CMK (cell line): Measurements from ENCODE around the gene HMGXB3.

Experiments used
- DNase-seq: peaks from one replicate; pipeline ENCODE4 v3.0.0-alpha.2; 2010; ENCODE audit warnings: low read depth

Gene HMGXB3

DNA sequence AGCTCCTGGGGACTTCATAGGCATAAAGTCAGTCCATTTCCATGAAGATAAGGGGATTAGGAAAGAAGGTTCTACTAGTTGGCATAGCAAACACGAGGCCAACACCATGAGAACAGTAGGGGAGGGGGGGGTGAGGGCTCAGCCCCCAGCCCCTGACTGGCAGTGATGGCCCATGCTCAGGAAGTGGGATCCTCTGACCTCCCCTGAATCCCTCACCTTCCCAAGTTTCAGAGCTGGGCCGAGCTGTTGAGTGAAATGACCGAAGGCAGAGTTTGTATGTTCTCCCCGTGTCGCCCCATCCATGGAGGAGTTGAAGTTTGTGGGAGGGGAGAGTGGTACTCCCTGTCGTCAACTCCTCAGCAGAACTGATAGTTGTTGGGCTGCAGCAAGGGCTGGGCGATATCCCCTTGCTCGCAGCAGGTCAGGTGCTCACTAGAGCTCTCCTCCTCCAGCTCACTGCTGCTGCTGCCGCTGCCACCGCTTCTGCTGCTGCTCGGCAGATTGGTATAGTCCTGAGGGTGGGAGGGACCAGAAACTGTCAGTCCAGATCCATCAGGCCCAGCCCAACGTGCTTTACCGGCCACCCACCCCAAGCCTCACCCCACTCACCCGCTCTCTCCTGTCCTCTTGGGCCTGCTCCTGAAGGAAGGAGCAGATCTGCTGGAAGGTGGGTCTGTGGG lies 53.3 kb downstream of the HMGXB3 start:
- DNase-seq = no peak

DNA sequence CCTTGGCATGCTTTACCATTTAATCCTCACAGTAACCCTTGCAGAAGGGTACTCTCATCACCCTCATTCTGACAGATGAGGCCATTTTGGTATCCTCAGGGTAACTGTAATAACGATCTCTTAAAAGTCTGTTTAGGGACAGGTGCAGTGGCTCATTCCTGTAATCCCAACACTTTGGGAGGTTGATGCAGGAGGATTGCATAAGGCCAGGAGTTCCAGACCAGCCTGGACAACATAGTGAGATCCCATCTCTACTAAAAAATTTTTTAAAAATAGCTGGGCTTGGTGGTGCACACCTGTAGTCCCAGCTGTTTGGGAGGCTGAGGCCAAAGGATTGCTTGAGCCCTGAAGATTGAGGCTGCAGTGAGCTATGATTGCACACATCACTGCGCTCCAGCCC lies 54.0 kb downstream of the HMGXB3 start:
- no peak for DNase-seq

DNA sequence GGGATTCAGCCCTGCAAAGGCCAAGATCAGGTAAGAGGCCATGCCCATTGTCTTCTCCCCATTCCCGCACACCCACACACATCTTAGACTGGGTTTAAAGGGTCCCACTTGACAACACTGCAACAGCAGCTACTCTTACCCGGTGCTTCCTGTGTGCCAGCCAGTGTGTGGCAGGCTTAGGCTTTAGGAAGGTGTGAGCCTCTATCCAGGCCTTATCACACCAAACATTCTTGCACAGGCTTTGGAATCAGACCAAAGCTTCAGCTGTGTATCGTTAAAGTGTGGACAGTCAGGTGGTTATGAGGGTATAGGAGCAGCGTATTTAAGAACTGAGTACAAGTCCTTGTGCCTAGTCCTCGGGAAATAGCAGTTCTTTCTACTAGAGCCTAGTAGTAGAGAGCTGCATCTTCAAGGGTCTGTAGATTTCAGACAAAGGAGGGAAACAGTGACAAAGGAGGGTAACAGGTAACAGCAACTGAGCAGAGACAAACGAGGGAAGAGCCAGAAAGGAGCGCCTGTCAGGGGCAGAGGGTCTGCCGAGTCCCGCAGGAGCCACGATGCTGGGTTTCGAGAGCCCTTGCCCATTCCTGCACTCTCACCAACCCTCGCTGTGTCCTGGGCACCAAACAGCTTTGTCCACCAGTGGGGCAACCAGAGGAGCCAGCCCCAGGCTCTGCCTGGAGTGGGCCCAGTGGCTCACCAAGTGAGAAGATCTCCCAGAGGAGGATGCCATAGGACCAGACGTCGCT lies 55.0 kb downstream of the HMGXB3 start:
- DNase-seq = no peak

DNA sequence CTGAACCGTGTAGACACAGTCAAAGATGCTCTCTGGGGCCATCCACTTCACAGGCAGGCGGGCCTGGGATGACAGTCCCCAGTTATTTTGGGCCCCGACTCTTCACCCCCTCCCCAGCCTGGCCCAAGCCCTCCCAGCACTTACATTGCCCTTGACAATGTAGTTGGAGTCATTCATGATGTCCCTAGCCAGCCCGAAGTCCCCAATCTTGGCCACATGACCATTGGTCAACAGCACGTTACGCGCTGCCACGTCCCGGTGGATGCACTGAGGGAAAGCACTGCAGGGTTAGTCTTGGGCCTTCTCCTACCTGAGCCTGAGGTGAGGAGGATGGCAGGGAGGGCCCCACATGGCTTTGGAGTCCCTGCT lies 55.5 kb downstream of the HMGXB3 start:
- no peak for DNase-seq

DNA sequence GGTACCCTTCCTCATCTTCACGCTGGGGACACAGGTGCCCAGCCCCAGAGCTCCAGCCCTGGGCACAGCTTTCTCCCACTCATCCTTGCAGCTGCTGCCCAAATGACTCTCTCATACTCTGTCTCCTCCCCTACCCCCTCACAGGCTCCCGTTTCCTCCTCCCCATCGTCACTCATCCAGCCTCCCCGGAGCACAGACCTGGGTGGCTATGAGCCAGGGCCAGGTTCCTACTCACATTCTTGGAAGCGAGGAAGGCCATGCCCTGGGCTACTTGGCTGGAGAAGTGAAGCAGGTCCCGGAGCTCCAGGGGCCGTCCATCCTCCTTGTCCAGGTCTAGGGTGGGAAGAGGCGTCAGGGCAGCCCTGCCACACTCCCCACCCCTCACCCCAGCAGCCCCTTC lies 56.5 kb downstream of the HMGXB3 start:
- DNase-seq = no peak

DNA sequence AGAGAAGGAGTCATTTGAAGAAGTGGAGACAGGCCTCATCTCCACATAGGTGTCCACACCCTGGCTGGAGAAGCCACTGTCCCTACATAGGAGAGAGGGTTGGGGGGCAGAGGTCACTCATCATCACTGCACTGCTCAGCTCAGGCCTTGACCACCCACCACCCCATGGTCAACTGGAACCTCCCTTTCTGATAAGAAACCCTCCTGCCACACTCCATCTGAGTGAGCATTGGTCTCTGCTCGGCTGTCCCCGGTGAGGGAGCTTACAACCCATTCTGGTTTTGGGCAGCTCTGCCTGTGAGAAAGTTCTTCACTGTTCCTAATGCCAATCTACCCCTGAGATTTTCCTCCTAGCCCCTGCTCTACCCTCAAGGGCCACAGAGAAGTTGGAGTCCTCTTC lies 57.0 kb downstream of the HMGXB3 start:
- no peak for DNase-seq

DNA sequence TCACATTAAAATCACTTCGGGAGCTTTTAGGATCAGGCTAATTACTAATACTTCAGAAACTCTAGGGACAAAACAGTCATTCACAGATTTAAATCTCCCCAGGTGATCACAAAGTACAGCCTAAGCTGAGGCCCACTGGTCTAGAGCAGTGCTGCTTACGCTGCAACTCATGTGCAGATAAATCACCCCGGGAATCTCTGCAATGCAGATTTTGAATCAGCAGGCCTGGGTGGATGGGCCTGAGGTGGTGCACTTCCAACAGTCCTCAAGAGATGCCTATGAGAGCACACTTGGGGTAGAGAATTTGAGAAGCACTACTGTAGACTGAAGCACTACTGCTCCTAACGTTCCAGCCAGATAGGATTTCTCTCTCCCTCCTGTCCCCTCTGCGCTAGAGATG lies 57.5 kb downstream of the HMGXB3 start:
- no peak for DNase-seq

DNA sequence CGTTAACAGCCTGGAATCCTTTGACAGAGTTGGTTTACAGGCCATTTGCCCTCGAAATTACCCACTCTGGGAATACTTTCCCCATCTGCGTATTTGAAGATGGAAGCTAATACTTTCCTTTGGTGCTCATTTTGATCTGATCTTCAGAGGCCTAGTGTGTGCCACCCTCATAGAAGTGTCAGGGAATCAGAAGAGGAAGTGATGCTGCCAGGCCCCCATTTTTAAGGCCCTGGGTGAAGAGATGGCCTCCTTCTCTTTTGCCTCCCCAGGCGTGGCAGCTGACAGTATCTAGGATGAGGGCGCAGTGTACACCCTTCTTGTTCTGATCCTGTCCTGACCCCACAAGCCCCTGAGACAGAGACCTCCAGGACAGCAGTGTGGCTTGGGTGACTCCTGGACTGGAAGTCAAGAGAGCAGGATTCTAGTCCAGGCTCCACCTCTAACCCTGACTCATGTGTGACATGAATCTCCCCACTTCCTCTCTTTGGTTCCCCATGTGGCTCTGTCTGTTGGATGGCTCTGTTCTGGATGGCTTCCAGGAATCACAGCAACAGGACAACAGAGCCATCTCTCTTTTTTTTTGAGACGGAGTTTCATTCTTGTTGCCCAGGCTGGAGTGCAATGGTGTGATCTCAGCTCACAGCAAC lies 58.1 kb downstream of the HMGXB3 start:
- DNase-seq = no peak

DNA sequence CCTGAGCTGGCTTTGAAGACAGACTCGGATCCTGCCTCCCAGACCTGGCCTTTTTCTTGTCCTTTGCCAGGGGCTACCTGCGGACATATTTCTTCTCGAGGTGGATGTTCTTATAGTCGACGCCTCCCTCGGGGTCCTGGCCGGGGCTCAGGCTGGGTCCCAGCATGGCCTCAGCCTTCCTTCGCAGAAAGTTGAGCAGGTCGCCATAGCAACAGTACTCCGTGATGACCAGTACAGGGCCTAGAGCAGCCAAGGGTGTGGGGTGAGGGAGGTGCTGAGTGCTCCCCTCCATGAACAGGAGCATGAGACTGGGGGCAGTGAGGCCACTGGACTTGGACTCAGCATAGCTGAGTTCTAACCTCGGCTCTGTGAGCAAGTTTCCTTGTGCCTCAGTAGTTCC lies 59.1 kb downstream of the HMGXB3 start:
- DNase-seq = no peak

DNA sequence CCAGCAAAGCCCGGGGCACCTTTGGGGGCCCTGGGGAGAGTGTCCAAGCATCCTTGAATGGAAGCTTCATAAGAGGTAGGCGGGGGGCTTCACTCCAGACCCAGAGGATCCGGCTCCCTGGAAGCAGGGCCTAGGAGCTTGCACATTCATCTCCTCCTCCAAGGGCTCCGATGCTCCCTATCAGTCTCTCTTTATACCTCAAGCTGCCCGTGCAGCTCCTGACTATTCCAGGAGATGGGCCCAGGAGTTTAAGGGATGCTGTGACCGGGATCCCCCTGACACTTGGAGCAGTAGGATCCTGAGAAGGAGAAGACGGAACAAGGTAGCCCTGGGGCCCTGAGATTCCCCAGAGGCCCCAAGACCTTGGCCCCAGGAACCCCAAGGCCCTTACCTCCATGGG lies 59.9 kb downstream of the HMGXB3 start:
- DNase-seq = no peak

DNA sequence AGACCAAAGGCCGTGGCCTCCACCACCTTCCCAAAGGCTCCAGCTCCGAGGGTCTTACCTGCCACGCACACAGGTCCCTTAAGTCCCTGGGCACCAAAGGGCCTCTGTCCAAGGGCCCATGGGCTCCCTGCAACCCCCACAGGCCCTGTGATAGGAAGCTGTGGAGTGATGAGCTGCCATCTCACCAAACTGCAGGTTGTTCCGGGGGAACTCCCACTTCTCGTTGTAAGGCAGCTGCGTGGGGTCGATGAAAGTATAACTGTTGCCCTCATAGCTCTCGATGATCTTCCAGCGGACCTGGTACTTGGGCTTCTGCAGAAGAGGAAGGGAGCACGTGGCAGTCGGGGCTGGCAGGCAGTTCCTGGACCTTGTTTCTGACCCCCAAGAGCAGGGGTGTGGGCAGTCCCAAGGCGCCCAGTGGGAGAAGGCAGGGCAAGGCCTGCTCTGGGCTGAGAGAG lies 61.0 kb downstream of the HMGXB3 start:
- DNase-seq = no peak

DNA sequence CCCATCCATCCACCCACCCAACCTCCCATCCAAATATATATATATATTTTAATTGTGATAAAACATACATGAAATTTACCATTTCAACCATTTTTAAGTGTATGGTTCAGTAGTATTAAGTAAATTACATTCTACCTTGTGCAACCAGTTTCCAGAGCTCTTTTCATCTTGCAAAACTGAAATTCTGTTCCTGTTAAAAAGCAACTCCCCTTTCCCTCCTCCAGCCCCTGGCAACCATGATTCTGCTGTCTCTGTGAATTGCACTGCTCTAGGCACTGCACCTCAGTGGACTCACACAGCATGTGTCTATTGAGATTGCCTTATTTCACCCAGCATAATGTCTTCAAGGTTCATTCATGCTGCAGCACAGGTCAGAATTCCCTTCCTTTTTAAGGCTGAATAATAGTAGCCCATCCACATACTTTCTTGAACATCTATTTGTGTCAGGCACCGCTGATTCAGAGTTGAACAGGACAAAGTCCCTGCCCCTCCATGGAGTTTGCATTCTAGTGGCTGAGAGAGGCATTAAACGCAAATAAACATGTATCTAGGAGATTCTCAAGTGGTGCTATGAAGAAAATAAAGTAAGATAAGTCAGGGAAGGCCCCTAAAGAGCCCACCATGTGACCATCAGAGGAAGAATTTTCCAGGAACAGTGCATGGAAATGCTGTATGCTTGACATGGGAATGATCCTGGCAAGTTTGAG lies 61.8 kb downstream of the HMGXB3 start:
- DNase-seq = no peak

DNA sequence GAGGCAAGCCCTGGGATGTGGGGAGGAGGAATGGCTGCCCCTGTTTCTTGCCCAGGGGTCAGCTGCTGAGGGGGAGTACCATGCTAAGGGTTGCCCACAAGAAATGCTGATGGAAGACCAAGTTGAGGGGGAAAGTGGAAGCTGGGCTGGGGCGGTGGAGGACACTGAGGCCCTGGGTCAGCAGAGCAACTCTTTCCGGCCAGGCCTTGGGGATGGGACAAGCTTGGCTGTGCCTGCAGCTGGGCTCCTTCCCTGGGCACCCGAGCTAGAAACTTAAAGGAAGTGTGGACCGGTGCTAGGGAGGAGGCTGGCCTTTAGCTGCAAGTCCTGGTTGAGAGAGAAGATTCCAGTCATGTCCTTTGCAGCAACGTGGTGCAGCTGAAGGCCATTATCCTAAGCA lies 63.1 kb downstream of the HMGXB3 start:
- no peak for DNase-seq

DNA sequence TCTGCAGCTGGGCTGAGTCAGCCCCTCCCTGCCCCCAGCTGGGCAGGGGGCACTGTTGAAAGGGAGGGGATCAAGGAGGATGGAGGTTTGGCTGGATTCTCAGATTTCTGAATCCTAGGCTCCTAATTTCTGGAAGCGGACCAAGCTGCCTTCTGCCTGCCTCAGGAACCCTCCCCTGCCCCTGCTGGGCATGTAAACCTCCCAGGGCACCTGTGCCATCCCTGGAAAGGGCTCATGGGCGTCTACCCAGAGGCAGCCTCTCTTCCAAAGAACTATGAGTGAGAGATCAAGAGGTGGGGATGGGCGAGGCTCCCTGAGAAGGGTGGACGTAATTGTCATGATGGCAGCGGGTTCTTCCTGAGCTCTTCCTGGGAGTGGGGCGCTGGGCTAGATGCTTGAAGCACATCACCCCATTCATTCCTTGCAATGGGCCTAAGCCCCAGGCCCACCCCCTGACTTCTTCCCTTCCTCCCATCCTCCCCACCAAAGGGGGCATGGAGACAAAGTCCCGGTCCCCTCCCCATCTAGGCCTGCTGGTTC lies 64.2 kb downstream of the HMGXB3 start:
- DNase-seq = no peak

DNA sequence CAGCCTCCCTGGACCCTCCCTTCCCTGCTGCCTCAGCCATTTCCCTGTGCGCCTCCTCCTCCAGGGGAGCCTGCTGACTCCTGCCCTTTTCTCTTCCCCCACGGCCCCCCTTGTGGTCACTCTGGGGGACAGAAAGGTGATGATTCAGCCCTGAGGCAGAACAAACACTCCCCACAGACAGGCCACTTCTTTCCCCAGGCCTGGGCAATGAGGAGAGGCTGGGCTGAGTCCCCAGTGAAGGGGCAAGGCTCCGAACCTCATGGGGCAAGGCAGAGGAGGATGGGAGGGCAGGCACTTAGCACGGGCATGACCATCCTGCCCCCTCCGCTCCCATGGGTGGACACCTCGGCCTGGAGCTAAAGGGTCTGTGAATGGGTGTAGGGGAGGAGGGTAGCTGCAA lies 64.8 kb downstream of the HMGXB3 start:
- no peak for DNase-seq

DNA sequence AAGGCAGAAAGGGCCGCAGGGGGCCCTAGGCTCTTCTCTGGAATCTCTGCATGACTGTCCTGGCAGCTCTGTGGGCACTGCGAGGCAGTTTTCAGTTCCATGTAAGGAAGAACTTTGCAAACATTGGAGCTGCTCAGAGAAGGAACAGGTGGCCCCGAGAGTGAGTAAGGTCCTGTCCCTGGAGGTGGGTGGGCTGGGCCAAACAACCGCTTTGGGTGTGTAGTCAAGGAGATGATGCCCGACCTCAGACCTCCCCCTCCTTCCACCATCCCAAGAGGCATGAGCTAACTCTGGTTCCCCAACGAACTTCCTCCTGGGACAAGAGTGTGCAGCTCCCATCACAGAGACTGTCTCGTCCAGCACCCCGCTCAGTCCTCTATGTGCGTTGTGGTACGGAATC lies 65.3 kb downstream of the HMGXB3 start:
- no peak for DNase-seq

DNA sequence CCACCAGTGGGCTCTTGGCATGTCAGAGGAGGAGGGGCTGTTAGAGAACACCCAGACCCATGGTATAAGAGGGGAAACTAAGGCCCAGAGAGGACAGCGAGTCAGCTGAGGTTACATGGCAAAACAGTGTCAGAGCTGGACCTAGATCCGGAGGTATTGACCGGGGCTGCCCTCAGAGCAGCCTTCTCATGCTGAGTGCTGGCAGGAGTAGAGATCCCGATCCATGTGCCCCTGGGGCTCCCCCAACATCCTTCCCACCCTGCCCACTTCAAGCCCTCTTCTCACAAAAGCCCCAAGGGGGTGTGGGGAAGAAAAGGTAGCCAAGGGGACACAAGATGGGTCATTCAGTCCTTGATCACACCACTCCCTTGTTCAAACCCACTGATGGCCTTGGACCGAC lies 65.9 kb downstream of the HMGXB3 start:
- DNase-seq = no peak

DNA sequence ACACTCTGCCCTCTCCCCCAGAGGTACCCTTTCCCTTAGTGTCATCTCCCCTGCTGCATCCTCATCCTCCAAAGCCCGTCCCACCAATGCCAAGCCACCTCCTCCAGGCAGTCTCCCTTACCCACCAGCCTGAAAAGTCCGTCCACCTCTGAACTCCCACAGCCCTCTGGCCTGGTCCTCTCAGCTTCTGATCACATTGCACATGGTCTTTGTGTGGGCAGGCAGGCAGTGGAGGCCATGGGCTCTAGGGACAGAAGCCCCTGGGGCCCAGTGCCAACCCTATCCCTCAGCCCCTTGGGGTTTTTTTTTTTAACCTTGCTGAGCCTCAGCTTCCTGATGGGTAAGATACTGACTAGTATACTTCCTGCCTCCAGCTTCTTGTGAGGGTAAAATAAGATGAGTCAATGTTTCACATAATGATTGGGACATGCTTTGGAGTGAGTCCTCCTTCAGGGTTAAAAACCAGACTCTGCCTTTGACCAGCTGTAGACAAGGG lies 66.4 kb downstream of the HMGXB3 start:
- no peak for DNase-seq

DNA sequence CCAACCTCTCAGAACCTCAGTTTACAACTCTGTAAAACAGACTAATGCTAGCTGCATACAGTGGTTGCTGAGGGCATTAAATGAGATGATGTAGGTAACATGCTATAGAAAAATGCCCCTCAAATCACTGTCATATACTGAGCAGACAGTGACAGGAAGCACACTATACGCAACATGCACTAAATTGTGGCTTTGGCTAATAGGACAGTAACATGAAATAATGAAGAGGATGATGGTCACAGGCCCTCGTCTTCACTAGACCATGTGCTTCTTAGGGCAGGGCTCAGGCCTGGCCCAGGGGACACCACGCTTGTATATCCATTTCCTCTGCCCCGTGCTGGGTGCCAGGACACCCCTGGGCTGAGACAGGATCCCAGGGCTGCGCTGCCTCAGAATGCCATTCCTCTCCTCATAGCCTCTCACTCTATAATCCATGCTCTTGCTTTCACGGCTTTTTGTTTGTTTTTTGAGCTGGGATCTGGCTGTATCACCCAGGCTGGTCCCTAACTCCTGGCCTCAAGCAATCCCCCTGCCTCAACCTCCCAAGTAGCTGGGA lies 66.9 kb downstream of the HMGXB3 start:
- DNase-seq = no peak

DNA sequence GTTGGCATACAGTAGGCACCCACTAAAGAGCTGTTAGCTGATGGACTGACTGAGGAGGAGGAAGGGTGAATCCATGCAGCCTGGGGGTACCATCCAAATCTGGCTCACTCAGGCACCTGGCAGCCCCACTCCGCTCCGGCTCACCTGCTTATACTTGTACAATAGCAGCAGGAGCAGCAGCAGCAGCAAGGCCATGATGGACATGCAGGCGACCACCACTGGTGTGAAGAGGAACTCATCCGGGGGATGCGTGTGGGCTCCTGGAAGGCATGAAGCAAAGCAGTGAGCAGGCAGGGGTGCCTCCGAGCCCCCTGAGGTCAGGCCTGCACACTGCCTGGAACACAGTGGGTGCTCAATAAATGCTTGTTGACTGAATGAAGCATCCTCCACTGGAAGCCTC lies 67.5 kb downstream of the HMGXB3 start:
- no peak for DNase-seq

DNA sequence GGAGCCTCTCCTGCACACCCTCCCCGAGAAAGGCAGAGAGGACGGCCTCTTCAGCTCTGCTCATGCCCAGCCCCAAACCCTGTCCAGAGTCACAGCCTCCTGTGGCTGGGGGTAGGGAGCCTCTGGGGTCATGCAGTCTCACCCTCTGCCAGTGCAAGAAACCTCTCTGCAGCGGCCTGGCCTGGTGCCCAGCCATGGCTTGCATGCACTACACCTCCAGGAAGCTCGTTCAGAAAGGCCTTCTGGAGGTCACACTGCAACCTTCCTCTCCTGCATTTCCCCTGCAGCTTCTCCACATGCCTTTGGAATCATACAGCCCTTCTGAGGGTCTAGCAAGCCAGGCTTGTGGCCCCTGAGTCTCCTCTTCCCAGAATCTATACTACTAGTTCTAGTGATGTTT lies 67.9 kb downstream of the HMGXB3 start:
- DNase-seq = no peak
